Measurements from ENCODE around the gene ADPRHL1. TPM values are rescaled to one million over a fixed set of nuclear protein-coding genes. Genes with fewer than 3 reads are reported as not detected.

ADPRHL1 gene
- total RNA-seq, 1 donor from 2014 or later = 20.7 TPM

GRCh38 chr13:113399755-113400149, 53.5 kb downstream of the ADPRHL1 start:
- Mint-ChIP-seq H3K27me3 (ENCODE audit: unreplicated experiment) (peaks cover 2% of the 10 kb centered on the region), H3K4me1 (ENCODE audit: low read depth, unreplicated experiment) (peaks cover 7% of the 10 kb centered on the region), H3K4me3 (ENCODE audit: unreplicated experiment) (no peak overlapping the region), H3K27ac (ENCODE audit: unreplicated experiment) (no peak overlapping the region), H3K9me3 (ENCODE audit: unreplicated experiment) (peaks cover 4% of the 10 kb centered on the region), H3K36me3 (ENCODE audit: unreplicated experiment) (no peaks in the 10 kb centered on the region)
- TF ChIP-seq, protein P1, sequence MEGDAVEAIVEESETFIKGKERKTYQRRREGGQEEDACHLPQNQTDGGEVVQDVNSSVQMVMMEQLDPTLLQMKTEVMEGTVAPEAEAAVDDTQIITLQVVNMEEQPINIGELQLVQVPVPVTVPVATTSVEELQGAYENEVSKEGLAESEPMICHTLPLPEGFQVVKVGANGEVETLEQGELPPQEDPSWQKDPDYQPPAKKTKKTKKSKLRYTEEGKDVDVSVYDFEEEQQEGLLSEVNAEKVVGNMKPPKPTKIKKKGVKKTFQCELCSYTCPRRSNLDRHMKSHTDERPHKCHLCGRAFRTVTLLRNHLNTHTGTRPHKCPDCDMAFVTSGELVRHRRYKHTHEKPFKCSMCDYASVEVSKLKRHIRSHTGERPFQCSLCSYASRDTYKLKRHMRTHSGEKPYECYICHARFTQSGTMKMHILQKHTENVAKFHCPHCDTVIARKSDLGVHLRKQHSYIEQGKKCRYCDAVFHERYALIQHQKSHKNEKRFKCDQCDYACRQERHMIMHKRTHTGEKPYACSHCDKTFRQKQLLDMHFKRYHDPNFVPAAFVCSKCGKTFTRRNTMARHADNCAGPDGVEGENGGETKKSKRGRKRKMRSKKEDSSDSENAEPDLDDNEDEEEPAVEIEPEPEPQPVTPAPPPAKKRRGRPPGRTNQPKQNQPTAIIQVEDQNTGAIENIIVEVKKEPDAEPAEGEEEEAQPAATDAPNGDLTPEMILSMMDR (IDR thresholded peaks at IDR 0.05; ENCODE audit: partially characterized antibody, unreplicated experiment) = no peak
- no peak for DNase-seq

GRCh38 chr13:113398963-113399754, 54.1 kb downstream of the ADPRHL1 start:
- Mint-ChIP-seq H3K4me3 (ENCODE audit: unreplicated experiment) (no peak overlapping the region), H3K4me1 (ENCODE audit: low read depth, unreplicated experiment) (peaks cover 7% of the 10 kb centered on the region), H3K27ac (ENCODE audit: unreplicated experiment) (no peak overlapping the region), H3K9me3 (ENCODE audit: unreplicated experiment) (peaks cover 4% of the 10 kb centered on the region), H3K27me3 (ENCODE audit: unreplicated experiment) (peaks cover 5% of the 10 kb centered on the region), H3K36me3 (ENCODE audit: unreplicated experiment) (no peaks in the 10 kb centered on the region)
- TF ChIP-seq, protein P1 (IDR thresholded peaks at IDR 0.05; ENCODE audit: partially characterized antibody, unreplicated experiment) = no peak
- no peak for DNase-seq

DNA sequence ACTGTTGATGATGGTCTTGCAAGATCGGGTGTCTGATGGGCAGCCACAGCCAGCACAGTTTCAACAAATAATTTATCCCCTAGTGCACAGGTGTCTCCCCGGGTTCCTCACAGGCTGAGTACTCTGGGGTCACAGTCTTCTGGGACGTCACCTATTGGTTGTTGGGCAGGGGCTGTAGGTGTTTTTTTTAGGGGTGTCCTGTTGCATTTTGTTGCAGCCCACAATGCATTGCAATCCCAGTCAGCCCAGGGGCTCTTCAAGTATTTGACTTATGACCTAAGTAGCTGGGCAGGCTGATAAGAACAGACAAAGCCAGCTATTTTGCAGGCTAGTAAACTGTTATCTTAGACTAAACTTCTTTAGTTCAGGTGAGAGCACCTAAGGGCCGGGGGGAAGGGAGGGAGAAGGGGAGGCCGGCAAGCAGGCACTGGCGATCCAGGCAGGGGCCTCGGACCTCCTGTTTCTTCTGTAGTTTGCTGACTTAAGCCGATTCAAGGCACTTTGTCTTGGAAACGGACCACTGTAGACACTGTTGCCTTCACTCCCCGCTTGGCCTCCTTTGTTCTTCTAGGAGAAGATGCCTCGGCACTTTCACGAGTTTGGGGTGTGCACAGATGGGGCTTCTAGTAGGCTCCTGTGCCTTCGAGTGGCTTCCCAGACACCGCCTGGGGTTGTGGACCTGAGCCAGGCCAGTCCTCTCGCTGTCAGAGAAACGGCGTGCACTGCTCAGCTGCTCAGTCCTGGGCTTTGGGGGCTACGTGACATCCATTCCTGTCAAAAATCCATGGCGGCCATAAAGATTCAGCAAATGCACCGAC, 55.5 kb downstream of the ADPRHL1 start:
- Mint-ChIP-seq H3K4me1 (ENCODE audit: low read depth, unreplicated experiment) (peaks cover 10% of the 10 kb centered on the region), H3K27ac (ENCODE audit: unreplicated experiment) (no peak overlapping the region), H3K9me3 (ENCODE audit: unreplicated experiment) (peaks cover 6% of the 10 kb centered on the region), H3K27me3 (ENCODE audit: unreplicated experiment) (peaks cover 5% of the 10 kb centered on the region), H3K36me3 (ENCODE audit: unreplicated experiment) (no peaks in the 10 kb centered on the region), H3K4me3 (ENCODE audit: unreplicated experiment) (no peak overlapping the region)
- no peak for DNase-seq
- TF ChIP-seq, protein P1 (IDR thresholded peaks at IDR 0.05; ENCODE audit: partially characterized antibody, unreplicated experiment) = no peak

DNA sequence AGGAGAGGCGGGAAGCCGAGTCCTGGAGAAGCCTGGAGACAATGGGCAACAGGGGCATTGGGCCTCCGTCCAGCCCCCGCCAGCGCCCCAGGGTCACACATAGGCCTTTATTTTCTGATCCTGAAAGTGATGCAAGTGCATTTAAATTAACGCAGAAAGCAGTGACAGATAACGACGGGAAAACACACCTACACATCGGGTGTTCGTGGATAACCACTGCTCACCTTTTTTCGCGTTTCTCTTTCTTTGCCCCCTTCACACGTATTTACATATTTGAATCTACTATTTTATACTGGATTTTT, 59.0 kb downstream of the ADPRHL1 start:
- Mint-ChIP-seq H3K4me1 (ENCODE audit: low read depth, unreplicated experiment) (peaks cover 3% of the 10 kb centered on the region), H3K27ac (ENCODE audit: unreplicated experiment) (peak overlapping the region; percentile 22), H3K9me3 (ENCODE audit: unreplicated experiment) (peaks cover 6% of the 10 kb centered on the region), H3K27me3 (ENCODE audit: unreplicated experiment) (peaks cover 2% of the 10 kb centered on the region), H3K36me3 (ENCODE audit: unreplicated experiment) (no peaks in the 10 kb centered on the region), H3K4me3 (ENCODE audit: unreplicated experiment) (peak overlapping the region; percentile 61)
- no peak for DNase-seq
- TF ChIP-seq, protein P1 (IDR thresholded peaks at IDR 0.05; ENCODE audit: partially characterized antibody, unreplicated experiment) = peak; percentile 52
